Aortic smooth muscle cell (primary cell): ENCODE results near the gene IL36G. TPM values are rescaled to one million over a fixed set of nuclear protein-coding genes. Genes with fewer than 3 reads are reported as not detected.

Experiments used
- total RNA-seq: library from RNA; depleted of rRNA; stranded (reverse); fragments of >200 nt; gene quantifications from 2 replicates; pipeline ENCODE4 v1.2.3, GENCODE V29; 2014

IL36G gene
- not detected in 2 replicates for total RNA-seq

GRCh38 chr2:112977559-112978056 lies at the start of gene IL36G:
IL36G (plus strand) TSS chr2:112978006; CDS start chr2:112978639, 633 bp downstream.

GRCh38 chr2:113005030-113005509 lies 27.3 kb downstream of the IL36G start, which contains the start of gene IL36A:
IL36A (plus strand) TSS chr2:113005459; CDS start chr2:113005872, 413 bp downstream.

Other genes with a start within 250 kb of the IL36G start
- gene CKAP2L, start 213.4 kb upstream of the IL36G start, total RNA-seq, result 5.4 and 9.1 TPM in 2 replicates
- 0.13 and 0.19 TPM in 2 replicates for gene IL1A, start 193.5 kb upstream of the IL36G start, total RNA-seq
- 0.50 and 0.53 TPM in 2 replicates for gene IL1B, start 141.2 kb upstream of the IL36G start, total RNA-seq
- not detected in 2 replicates for gene IL37, start 66.8 kb upstream of the IL36G start, total RNA-seq
- not detected in 2 replicates for gene IL36A, start 27.5 kb downstream of the IL36G start, total RNA-seq
- gene IL36B, start 74.9 kb downstream of the IL36G start, total RNA-seq, result not detected in 2 replicates
- not detected in 2 replicates for gene IL36RN, start 81.2 kb downstream of the IL36G start, total RNA-seq
- not detected in 2 replicates for gene IL1F10, start 90.0 kb downstream of the IL36G start, total RNA-seq
- gene IL1RN, start 149.6 kb downstream of the IL36G start, total RNA-seq, result not detected in 2 replicates
- 0.19 and 0.26 TPM in 2 replicates for gene PSD4, start 196.0 kb downstream of the IL36G start, total RNA-seq